CD8-positive, alpha-beta memory T cell (primary cell): ENCODE measurements around the gene NTRK2. TPM values are rescaled to one million over a fixed set of nuclear protein-coding genes. Genes with fewer than 3 reads are reported as not detected.

ENCODE experiments used
- CTCF ChIA-PET: fragments of 350-600 bp; sonication (Branson Sonifier 250); formaldehyde crosslinking; loops from one replicate; lab custom pipeline; 2021; ENCODE audit warnings: antibody characterized with exemption; lab: Charles Lee
- POLR2A ChIA-PET: fragments of 350-600 bp; sonication (Branson Sonifier 250); formaldehyde crosslinking; loops from one replicate; lab custom pipeline; 2021; ENCODE audit warnings: antibody characterized with exemption; lab: Charles Lee
- DNase-seq, 5 donors: peaks; one replicate each; pipeline versions ENCODE4 v3.0.0 to v3.0.0-alpha.2; 2020 to 2022; ENCODE audit warnings: mixed read lengths in 1 of 5
- H3K27ac ChIP-seq: one replicate; pipeline ENCODE4 v1.7.0; 2013; ENCODE audit warnings: low read depth, mild to moderate bottlenecking, low read length, moderate library complexity
- H3K27me3 ChIP-seq: 2 replicates; pipeline ENCODE4 v1.7.0; 2013; ENCODE audit warnings: low read length, mild to moderate bottlenecking; ENCODE audit not compliant: insufficient read depth, poor library complexity, severe bottlenecking
- H3K36me3 ChIP-seq: 2 replicates; pipeline ENCODE4 v1.7.0; 2013; ENCODE audit warnings: mild to moderate bottlenecking, low read length, moderate library complexity; ENCODE audit not compliant: insufficient read depth
- H3K4me1 ChIP-seq: 2 replicates; pipeline ENCODE4 v1.7.0; 2013; ENCODE audit warnings: mild to moderate bottlenecking, low read length, moderate library complexity; ENCODE audit not compliant: insufficient read depth
- H3K4me3 ChIP-seq: 2 replicates; pipeline ENCODE4 v1.7.0; 2013; ENCODE audit warnings: mild to moderate bottlenecking, low read length
- H3K9me3 ChIP-seq: 2 replicates; pipeline ENCODE4 v1.7.0; 2013; ENCODE audit warnings: mild to moderate bottlenecking, low read length
- H3K27ac Mint-ChIP-seq, 8 donors: one replicate each; pipeline ENCODE4 v1.8.0; 2020 to 2021; ENCODE audit warnings: mixed read lengths in 8 of 8, mild to moderate bottlenecking in 6 of 8, inconsistent platforms in 3 of 8, moderate library complexity in 3 of 8
- H3K27me3 Mint-ChIP-seq, 2 donors: one replicate each; pipeline ENCODE4 v1.8.0; 2020 to 2021; ENCODE audit warnings: mixed read lengths in 2 of 2, mild to moderate bottlenecking in 1 of 2, moderate library complexity in 1 of 2
- H3K36me3 Mint-ChIP-seq, 3 donors: one replicate each; pipeline ENCODE4 v1.8.0; 2020 to 2021; ENCODE audit warnings: mixed read lengths in 3 of 3, inconsistent platforms in 1 of 3, mild to moderate bottlenecking in 1 of 3
- H3K4me1 Mint-ChIP-seq, 3 donors: one replicate each; pipeline ENCODE4 v1.8.0; 2020 to 2021; ENCODE audit warnings: mixed read lengths in 3 of 3, inconsistent platforms in 1 of 3, mild to moderate bottlenecking in 1 of 3
- H3K4me3 Mint-ChIP-seq, 7 donors: one replicate each; pipeline ENCODE4 v1.8.0; 2020 to 2021; ENCODE audit warnings: mixed read lengths in 7 of 7, mild to moderate bottlenecking in 6 of 7, moderate library complexity in 4 of 7, inconsistent platforms in 2 of 7
- H3K9me3 Mint-ChIP-seq, 5 donors: one replicate each; pipeline ENCODE4 v1.8.0; 2020 to 2022; ENCODE audit warnings: mixed read lengths in 5 of 5, mild to moderate bottlenecking in 3 of 5, moderate library complexity in 2 of 5, inconsistent platforms in 1 of 5
- polyA plus RNA-seq: library from polyadenylated mRNA; unstranded; fragments of 300-500 nt; fragmentation: Illumina TruSeq; gene quantifications from one replicate; pipeline ENCODE4 v1.2.3, GENCODE V29; 2021
- total RNA-seq, 2 experiments: library from RNA; stranded (reverse); gene quantifications; one replicate each; pipeline ENCODE4 v1.2.3, GENCODE V29; 2021

NTRK2 gene
- total and polyA plus RNA-seq, 3 experiments from 2014 or later: 0.26 to 0.38 TPM; not detected in 1

DNA sequence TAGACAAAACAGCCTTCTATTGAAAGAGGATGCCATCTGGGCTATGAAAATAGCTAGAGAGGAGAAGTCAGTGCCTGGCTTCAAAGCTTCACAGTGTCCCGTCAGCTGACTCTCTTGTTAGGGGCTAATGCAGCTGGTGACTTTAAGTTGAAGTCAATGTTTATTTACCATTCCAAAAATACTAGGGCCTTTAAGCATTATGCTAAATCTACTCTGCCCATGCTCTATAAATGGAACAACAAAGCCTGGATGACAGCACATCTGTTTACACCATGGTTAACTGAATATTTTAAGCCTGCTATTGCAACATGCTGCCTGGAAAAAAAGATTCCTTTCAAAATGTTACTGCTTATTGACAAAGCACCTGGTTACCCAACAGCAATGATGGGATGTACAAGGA lies 309.1 kb downstream of the NTRK2 start:
- CTCF ChIA-PET: no interaction called here

GRCh38 chr9:84983749-84984148 lies 314.2 kb downstream of the NTRK2 start:
- Histone ChIP-seq H3K9me3 (no peaks in the 10 kb centered on the region), H3K4me3 (no peak overlapping the region), H3K27ac (no peak overlapping the region), H3K36me3 (no peaks in the 10 kb centered on the region), H3K4me1 (no peaks in the 10 kb centered on the region), H3K27me3 (no peaks in the 10 kb centered on the region)
- Mint-ChIP-seq H3K27me3 (no peaks in the 10 kb centered on the region), H3K4me3 (no peak overlapping the region), H3K36me3 (no peaks in the 10 kb centered on the region), H3K27ac (no peak overlapping the region), H3K9me3 (peaks cover 0 to 4% (median 0%) of the 10 kb centered on the region in 5 donors), H3K4me1 (no peaks in the 10 kb centered on the region)
- no peak for DNase-seq
- POLR2A ChIA-PET: no interaction called here
- CTCF ChIA-PET: no interaction called here

More for the DNA sequence above, 309.1 kb downstream of the NTRK2 start:
- H3K36me3 ChIP-seq: no peaks in the 10 kb centered on the region
- H3K27me3 ChIP-seq: no peaks in the 10 kb centered on the region
- Mint-ChIP-seq H3K4me3 (no peak overlapping the region), H3K9me3 (peaks cover 0 to 4% (median 0%) of the 10 kb centered on the region in 5 donors), H3K4me1 (no peaks in the 10 kb centered on the region), H3K27ac (no peak overlapping the region), H3K36me3 (no peaks in the 10 kb centered on the region), H3K27me3 (no peaks in the 10 kb centered on the region)
- no peaks in the 10 kb centered on the region for H3K4me1 ChIP-seq
- H3K4me3 ChIP-seq: no peak overlapping the region
- DNase-seq: no peak
- POLR2A ChIA-PET: no interaction called here
- H3K9me3 ChIP-seq: no peaks in the 10 kb centered on the region
- H3K27ac ChIP-seq: no peak overlapping the region

DNA sequence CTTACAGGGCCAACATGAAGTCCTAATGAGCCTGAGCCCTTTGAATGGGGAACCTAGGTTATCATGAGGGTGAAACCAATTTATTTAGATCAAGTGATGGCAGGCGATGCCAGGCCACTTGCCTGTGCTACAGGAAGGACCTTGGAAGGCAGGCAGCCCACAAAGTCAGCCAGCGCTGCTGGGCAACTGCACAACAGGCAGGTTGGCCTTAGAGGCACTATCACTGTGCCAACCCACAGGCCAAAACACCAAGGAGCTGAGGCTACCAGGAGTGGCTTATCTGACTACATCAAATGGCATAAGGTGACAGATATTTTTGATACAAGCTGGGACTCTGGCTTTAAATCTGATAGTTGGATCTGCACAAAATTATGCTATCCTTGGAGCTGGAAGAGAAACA lies 319.1 kb downstream of the NTRK2 start:
- DNase-seq: no peak
- Mint-ChIP-seq H3K4me1 (no peaks in the 10 kb centered on the region), H3K36me3 (no peaks in the 10 kb centered on the region), H3K4me3 (no peak overlapping the region), H3K9me3 (no peaks in the 10 kb centered on the region), H3K27ac (peak overlapping the region in 1 of 8 donors; percentile 14), H3K27me3 (peaks cover 0 to 2% of the 10 kb centered on the region in 2 donors)
- H3K27me3 ChIP-seq: no peaks in the 10 kb centered on the region
- no peak overlapping the region for H3K27ac ChIP-seq
- ChIA-PET POLR2A (no interaction called here), CTCF (no interaction called here)
- no peak overlapping the region for H3K4me3 ChIP-seq
- H3K4me1 ChIP-seq: no peaks in the 10 kb centered on the region
- no peaks in the 10 kb centered on the region for H3K36me3 ChIP-seq
- H3K9me3 ChIP-seq: no peaks in the 10 kb centered on the region

DNA sequence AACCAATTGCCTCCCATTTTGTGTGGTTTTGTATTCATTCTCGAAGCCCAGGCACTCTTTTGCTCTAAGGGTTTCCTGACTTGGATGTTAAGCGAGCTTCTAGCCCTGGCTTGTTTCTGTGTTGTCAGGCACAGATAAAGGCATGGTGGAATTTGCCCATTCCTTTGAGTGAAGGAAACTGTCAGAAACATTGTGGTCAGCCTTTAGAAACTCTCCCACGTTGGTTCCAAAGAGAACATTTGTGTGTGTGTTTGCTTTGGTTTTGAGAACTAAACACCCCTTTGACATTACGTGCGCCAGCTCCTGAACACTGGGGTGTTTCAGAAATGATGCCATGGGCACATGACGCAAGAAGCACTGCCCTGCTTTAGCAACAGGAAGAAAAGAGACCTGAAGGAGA lies 320.9 kb downstream of the NTRK2 start:
- H3K4me1 ChIP-seq: no peaks in the 10 kb centered on the region
- no peak overlapping the region for H3K27ac ChIP-seq
- no peaks in the 10 kb centered on the region for H3K36me3 ChIP-seq
- ChIA-PET CTCF (no interaction called here), POLR2A (no interaction called here)
- H3K9me3 Mint-ChIP-seq: no peaks in the 10 kb centered on the region
- H3K4me3 Mint-ChIP-seq: no peak overlapping the region
- H3K36me3 Mint-ChIP-seq: no peaks in the 10 kb centered on the region
- peaks cover 2 to 4% of the 10 kb centered on the region in 2 donors for H3K27me3 Mint-ChIP-seq
- H3K9me3 ChIP-seq: no peaks in the 10 kb centered on the region
- no peak overlapping the region for H3K27ac Mint-ChIP-seq
- no peak overlapping the region for H3K4me3 ChIP-seq
- no peak for DNase-seq
- no peaks in the 10 kb centered on the region for H3K27me3 ChIP-seq
- H3K4me1 Mint-ChIP-seq: no peaks in the 10 kb centered on the region

GRCh38 chr9:84990850-84991513 lies 321.5 kb downstream of the NTRK2 start:
- ChIA-PET POLR2A (no interaction called here), CTCF (no interaction called here)
- Histone ChIP-seq H3K9me3 (no peaks in the 10 kb centered on the region), H3K4me3 (no peak overlapping the region), H3K36me3 (no peaks in the 10 kb centered on the region), H3K27ac (no peak overlapping the region), H3K27me3 (no peaks in the 10 kb centered on the region), H3K4me1 (no peaks in the 10 kb centered on the region)
- H3K4me1 Mint-ChIP-seq: no peaks in the 10 kb centered on the region
- no peak overlapping the region for H3K27ac Mint-ChIP-seq
- H3K36me3 Mint-ChIP-seq: no peaks in the 10 kb centered on the region
- H3K4me3 Mint-ChIP-seq: no peak overlapping the region
- H3K9me3 Mint-ChIP-seq: no peaks in the 10 kb centered on the region
- DNase-seq: no peak
- peaks cover 2 to 4% of the 10 kb centered on the region in 2 donors for H3K27me3 Mint-ChIP-seq

- POLR2A ChIA-PET: no interaction called here
- CTCF ChIA-PET: no interaction called here
Measured at GRCh38 chr9:84991514-84991870, 322.0 kb downstream of the NTRK2 start.

DNA sequence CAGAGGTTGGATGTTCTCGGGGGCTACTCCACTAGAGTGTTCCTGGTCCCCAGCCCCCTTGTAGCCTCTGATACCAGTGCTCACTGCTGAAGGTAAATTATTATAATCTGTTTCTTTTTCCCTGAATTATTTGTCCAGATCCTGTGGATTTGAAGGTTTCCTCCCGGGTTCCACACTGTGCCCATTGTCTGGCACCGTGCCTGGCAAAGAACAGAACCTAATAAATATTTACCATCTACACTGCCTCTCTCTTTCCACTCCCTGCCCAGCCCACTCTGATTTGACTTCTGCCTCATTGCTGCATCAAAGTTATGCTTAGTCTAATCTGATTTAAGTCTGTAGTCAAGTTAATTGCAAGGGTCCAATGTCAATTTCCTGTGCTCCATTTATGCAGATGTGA lies 322.9 kb downstream of the NTRK2 start:
- Histone ChIP-seq H3K9me3 (no peaks in the 10 kb centered on the region), H3K4me3 (no peak overlapping the region), H3K27ac (no peak overlapping the region), H3K36me3 (no peaks in the 10 kb centered on the region), H3K27me3 (no peaks in the 10 kb centered on the region), H3K4me1 (no peaks in the 10 kb centered on the region)
- H3K9me3 Mint-ChIP-seq: no peaks in the 10 kb centered on the region
- no peak overlapping the region for H3K27ac Mint-ChIP-seq
- H3K36me3 Mint-ChIP-seq: no peaks in the 10 kb centered on the region
- peaks cover 2 to 4% of the 10 kb centered on the region in 2 donors for H3K27me3 Mint-ChIP-seq
- no peak overlapping the region for H3K4me3 Mint-ChIP-seq
- DNase-seq: no peak
- no peaks in the 10 kb centered on the region for H3K4me1 Mint-ChIP-seq
- CTCF ChIA-PET: no interaction called here
- POLR2A ChIA-PET: no interaction called here

More at GRCh38 chr9:84991514-84991870, 322.0 kb downstream of the NTRK2 start:
- Mint-ChIP-seq H3K27me3 (peaks cover 2 to 4% of the 10 kb centered on the region in 2 donors), H3K27ac (no peak overlapping the region), H3K4me1 (no peaks in the 10 kb centered on the region), H3K4me3 (no peak overlapping the region), H3K36me3 (no peaks in the 10 kb centered on the region), H3K9me3 (no peaks in the 10 kb centered on the region)
- Histone ChIP-seq H3K27me3 (no peaks in the 10 kb centered on the region), H3K4me1 (no peaks in the 10 kb centered on the region), H3K27ac (no peak overlapping the region), H3K4me3 (no peak overlapping the region), H3K36me3 (no peaks in the 10 kb centered on the region), H3K9me3 (no peaks in the 10 kb centered on the region)
- DNase-seq: no peak

- Histone ChIP-seq H3K4me3 (no peak overlapping the region), H3K9me3 (no peaks in the 10 kb centered on the region), H3K4me1 (no peaks in the 10 kb centered on the region), H3K27ac (no peak overlapping the region), H3K27me3 (no peaks in the 10 kb centered on the region), H3K36me3 (no peaks in the 10 kb centered on the region)
- DNase-seq: no peak
- Mint-ChIP-seq H3K4me3 (no peak overlapping the region), H3K27me3 (peaks cover 2 to 4% of the 10 kb centered on the region in 2 donors), H3K9me3 (no peaks in the 10 kb centered on the region), H3K4me1 (no peaks in the 10 kb centered on the region), H3K36me3 (no peaks in the 10 kb centered on the region), H3K27ac (no peak overlapping the region)
- ChIA-PET CTCF (no interaction called here), POLR2A (no interaction called here)
Measured at GRCh38 chr9:84993105-84993504, 323.6 kb downstream of the NTRK2 start.
